Measurements from ENCODE around the gene WEE1.

WEE1 gene

GRCh38 chr11:9570313-9571025, 3.0 kb upstream of the WEE1 start:
- TF ChIP-seq FOXP2 (optimal IDR thresholded peaks at IDR 0.05; ENCODE audit: control extremely low read depth, extremely low read length, insufficient read depth) (no peak), POLR2AphosphoS5 (IDR thresholded peaks at IDR 0.05; ENCODE audit: borderline replicate concordance, low read depth, low read length) (no peak), EZH2 (IDR thresholded peaks at IDR 0.05) (no peak)
- no peak for DNase-seq (ENCODE audit: low read depth, low spot score)
- Histone ChIP-seq H3K9ac (ENCODE audit: insufficient read length) (no peak overlapping the region), H3K4me3 (no peak overlapping the region), H3K9me3 (ENCODE audit: low read depth, low read length) (no peaks in the 10 kb centered on the region), H3K36me3 (ENCODE audit: insufficient read depth, low read length) (peaks cover 6% of the 10 kb centered on the region; the same call in 1 of the 2 replicates), H3K27ac (0 out of 2 replicates have a peak overlapping the region, but pooled peaks have one; percentile 96)

- H3K27ac ChIP-seq, result peak overlapping the region; percentile 23
- peaks cover 13% of the 10 kb centered on the region for H3K36me3 ChIP-seq (ENCODE audit: insufficient read depth, low read length)
- no peak for TF ChIP-seq FOXP2 (optimal IDR thresholded peaks at IDR 0.05; ENCODE audit: control extremely low read depth, extremely low read length, insufficient read depth)
- H3K9me3 ChIP-seq (ENCODE audit: low read depth, low read length), result no peaks in the 10 kb centered on the region
- no peak overlapping the region for H3K4me3 ChIP-seq
- no peak for DNase-seq (ENCODE audit: low read depth, low spot score)
- no peak overlapping the region for H3K9ac ChIP-seq (ENCODE audit: insufficient read length)
These were observed 2.3 kb upstream of the WEE1 start for GRCh38 chr11:9571071-9571762.

GRCh38 chr11:9571763-9572115, 1.7 kb upstream of the WEE1 start:
- no peaks in the 10 kb centered on the region for H3K9me3 ChIP-seq (ENCODE audit: low read depth, low read length)
- H3K27ac ChIP-seq, result peak overlapping the region; percentile 23
- TF ChIP-seq FOXP2 (optimal IDR thresholded peaks at IDR 0.05; ENCODE audit: control extremely low read depth, extremely low read length, insufficient read depth) (no peak), POLR2AphosphoS5 (IDR thresholded peaks at IDR 0.05; ENCODE audit: borderline replicate concordance, low read depth, low read length) (no peak), EZH2 (IDR thresholded peaks at IDR 0.05) (no peak)
- no peak overlapping the region for H3K9ac ChIP-seq (ENCODE audit: insufficient read length)
- H3K4me3 ChIP-seq, result no peak overlapping the region
- peaks cover 19% of the 10 kb centered on the region for H3K36me3 ChIP-seq (ENCODE audit: insufficient read depth, low read length)
- no peak for DNase-seq (ENCODE audit: low read depth, low spot score)

DNA sequence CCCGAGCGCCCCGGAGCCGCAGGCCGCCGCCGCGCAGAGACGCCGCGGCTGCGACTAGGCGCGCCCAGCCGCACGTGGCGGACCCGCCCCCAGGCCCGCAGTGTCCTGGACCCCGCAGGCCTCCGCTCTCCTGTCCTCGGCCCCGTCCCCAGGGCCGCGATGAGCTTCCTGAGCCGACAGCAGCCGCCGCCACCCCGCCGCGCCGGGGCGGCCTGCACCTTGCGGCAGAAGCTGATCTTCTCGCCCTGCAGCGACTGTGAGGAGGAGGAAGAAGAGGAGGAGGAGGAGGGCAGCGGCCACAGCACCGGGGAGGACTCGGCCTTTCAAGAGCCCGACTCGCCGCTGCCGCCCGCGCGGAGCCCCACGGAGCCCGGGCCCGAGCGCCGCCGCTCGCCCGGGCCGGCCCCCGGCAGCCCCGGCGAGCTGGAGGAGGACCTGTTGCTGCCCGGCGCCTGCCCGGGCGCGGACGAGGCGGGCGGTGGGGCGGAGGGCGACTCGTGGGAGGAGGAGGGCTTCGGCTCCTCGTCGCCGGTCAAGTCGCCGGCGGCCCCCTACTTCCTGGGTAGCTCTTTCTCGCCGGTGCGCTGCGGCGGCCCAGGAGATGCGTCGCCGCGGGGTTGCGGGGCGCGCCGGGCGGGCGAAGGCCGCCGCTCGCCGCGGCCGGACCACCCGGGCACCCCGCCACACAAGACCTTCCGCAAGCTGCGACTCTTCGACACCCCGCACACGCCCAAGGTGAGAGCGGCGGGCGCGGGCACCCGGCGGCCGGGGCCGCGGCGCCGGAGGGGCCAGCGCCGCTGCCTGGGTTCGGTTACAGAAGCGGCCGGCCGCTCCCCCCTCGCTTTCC, 528 bp downstream of the WEE1 start:
- H3K36me3 ChIP-seq (ENCODE audit: insufficient read depth, low read length), result peaks cover 39% of the 10 kb centered on the region
- H3K9ac ChIP-seq (ENCODE audit: insufficient read length), result peak overlapping the region; percentile 89
- H3K4me3 ChIP-seq, result peak overlapping the region; percentile 87
- H3K9me3 ChIP-seq (ENCODE audit: low read depth, low read length), result no peaks in the 10 kb centered on the region
- peak overlapping the region; percentile 86 for H3K27ac ChIP-seq
- DNase-seq (ENCODE audit: low read depth, low spot score), result no peak
- TF ChIP-seq FOXP2 (optimal IDR thresholded peaks at IDR 0.05; ENCODE audit: control extremely low read depth, extremely low read length, insufficient read depth) (no peak), EZH2 (IDR thresholded peaks at IDR 0.05) (no peak), POLR2AphosphoS5 (IDR thresholded peaks at IDR 0.05; ENCODE audit: borderline replicate concordance, low read depth, low read length) (no peak)

- Histone ChIP-seq H3K36me3 (ENCODE audit: insufficient read depth, low read length) (peaks cover 47% of the 10 kb centered on the region), H3K4me3 (peak overlapping the region; percentile 87), H3K27ac (peak overlapping the region; percentile 18), H3K9ac (ENCODE audit: insufficient read length) (peak overlapping the region; percentile 89), H3K9me3 (ENCODE audit: low read depth, low read length) (no peaks in the 10 kb centered on the region)
- DNase-seq (ENCODE audit: low read depth, low spot score), result no peak
- TF ChIP-seq EZH2 (IDR thresholded peaks at IDR 0.05) (no peak), POLR2AphosphoS5 (IDR thresholded peaks at IDR 0.05; ENCODE audit: borderline replicate concordance, low read depth, low read length) (no peak), FOXP2 (optimal IDR thresholded peaks at IDR 0.05; ENCODE audit: control extremely low read depth, extremely low read length, insufficient read depth) (no peak)
These were observed 1.3 kb downstream of the WEE1 start for GRCh38 chr11:9574622-9575259.

GRCh38 chr11:9575260-9576240, 2.1 kb downstream of the WEE1 start:
- TF ChIP-seq POLR2AphosphoS5 (IDR thresholded peaks at IDR 0.05; ENCODE audit: borderline replicate concordance, low read depth, low read length) (no peak; the same call in 1 of the 2 replicates), EZH2 (IDR thresholded peaks at IDR 0.05) (no peak), FOXP2 (optimal IDR thresholded peaks at IDR 0.05; ENCODE audit: control extremely low read depth, extremely low read length, insufficient read depth) (no peak)
- H3K9me3 ChIP-seq (ENCODE audit: low read depth, low read length), result no peaks in the 10 kb centered on the region
- H3K4me3 ChIP-seq, result peak overlapping the region; percentile 87
- peaks cover 55% of the 10 kb centered on the region for H3K36me3 ChIP-seq (ENCODE audit: insufficient read depth, low read length)
- no peak for DNase-seq (ENCODE audit: low read depth, low spot score)
- peak overlapping the region; percentile 18 for H3K27ac ChIP-seq
- H3K9ac ChIP-seq (ENCODE audit: insufficient read length), result peak overlapping the region; percentile 89

GRCh38 chr11:9576701-9577381, 3.4 kb downstream of the WEE1 start:
- Histone ChIP-seq H3K4me3 (peak overlapping the region; percentile 87), H3K9me3 (ENCODE audit: low read depth, low read length) (no peaks in the 10 kb centered on the region), H3K36me3 (ENCODE audit: insufficient read depth, low read length) (peaks cover 68% of the 10 kb centered on the region), H3K9ac (ENCODE audit: insufficient read length) (peak overlapping the region; percentile 89), H3K27ac (peak overlapping the region; percentile 42)
- TF ChIP-seq POLR2AphosphoS5 (IDR thresholded peaks at IDR 0.05; ENCODE audit: borderline replicate concordance, low read depth, low read length) (no peak), FOXP2 (optimal IDR thresholded peaks at IDR 0.05; ENCODE audit: control extremely low read depth, extremely low read length, insufficient read depth) (no peak), EZH2 (IDR thresholded peaks at IDR 0.05) (no peak)
- DNase-seq (ENCODE audit: low read depth, low spot score), result no peak

Measured in SK-N-MC (cell line).